Progenitor cell of endocrine pancreas (in vitro differentiated cells): ENCODE results near the gene FASN. TPM values are rescaled to one million over a fixed set of nuclear protein-coding genes. Genes with fewer than 3 reads are reported as not detected.

Experiments
- DNase-seq: peaks from one replicate; pipeline ENCODE4 v3.0.0; 2021; ENCODE audit warnings: low spot score; ENCODE audit not compliant: unreplicated experiment
- H3K27ac Mint-ChIP-seq: 2 replicates; pipeline ENCODE4 v1.8.0; 2021; ENCODE audit warnings: mild to moderate bottlenecking, moderate library complexity, mixed read lengths
- H3K27me3 Mint-ChIP-seq: 2 replicates; pipeline ENCODE4 v1.8.0; 2021; ENCODE audit warnings: mixed read lengths
- H3K36me3 Mint-ChIP-seq: 2 replicates; pipeline ENCODE4 v1.8.0; 2022; ENCODE audit warnings: mixed read lengths; ENCODE audit not compliant: insufficient read depth
- H3K4me1 Mint-ChIP-seq: 2 replicates; pipeline ENCODE4 v1.8.0; 2021; ENCODE audit warnings: low read depth, mixed read lengths
- H3K4me3 Mint-ChIP-seq: 2 replicates; pipeline ENCODE4 v1.8.0; 2021; ENCODE audit warnings: low read depth, mild to moderate bottlenecking, moderate library complexity, mixed read lengths
- H3K9me3 Mint-ChIP-seq: 2 replicates; pipeline ENCODE4 v1.8.0; 2021; ENCODE audit warnings: low read depth, mixed read lengths
- total RNA-seq: library from RNA; stranded (reverse); gene quantifications from 2 replicates; pipeline ENCODE4 v1.2.1, GENCODE V29; 2021
- TF ChIP-seq, protein P1 (sequence below): fragments of 200-600 bp; sonication (generic); IDR thresholded peaks from one replicate; pipeline ENCODE4 v1.5.0; 2021; ENCODE audit warnings: antibody characterized with exemption, mild to moderate bottlenecking; ENCODE audit not compliant: unreplicated experiment

The FASN gene
- total RNA-seq, 1 donor from 2014 or later: 308 TPM

DNA sequence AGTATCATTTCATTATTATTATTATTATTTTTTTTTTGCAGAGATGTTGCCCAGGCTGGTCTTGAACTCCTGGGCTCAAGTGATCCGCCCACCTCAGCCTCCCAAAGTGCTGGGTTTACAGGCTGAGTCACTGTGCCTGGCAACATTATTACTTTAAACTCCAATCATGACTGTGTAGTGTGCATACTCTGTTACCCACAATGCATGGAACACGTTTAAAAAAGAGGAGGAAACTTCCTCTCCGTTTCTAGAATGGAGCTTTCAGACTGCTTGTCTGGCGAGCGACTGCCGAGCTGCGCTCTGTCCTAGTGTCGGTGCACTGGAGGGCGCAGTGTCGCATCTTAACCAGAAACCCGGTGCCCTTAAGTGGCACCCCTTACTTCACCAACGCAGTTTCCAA lies 22.1 kb upstream of the FASN start:
- H3K9me3 Mint-ChIP-seq: no peaks in the 10 kb centered on the region
- peaks cover 28% of the 10 kb centered on the region for H3K4me1 Mint-ChIP-seq
- H3K27ac Mint-ChIP-seq: no peak overlapping the region
- H3K36me3 Mint-ChIP-seq: peaks cover 12% of the 10 kb centered on the region
- DNase-seq: no peak
- TF ChIP-seq, protein P1, sequence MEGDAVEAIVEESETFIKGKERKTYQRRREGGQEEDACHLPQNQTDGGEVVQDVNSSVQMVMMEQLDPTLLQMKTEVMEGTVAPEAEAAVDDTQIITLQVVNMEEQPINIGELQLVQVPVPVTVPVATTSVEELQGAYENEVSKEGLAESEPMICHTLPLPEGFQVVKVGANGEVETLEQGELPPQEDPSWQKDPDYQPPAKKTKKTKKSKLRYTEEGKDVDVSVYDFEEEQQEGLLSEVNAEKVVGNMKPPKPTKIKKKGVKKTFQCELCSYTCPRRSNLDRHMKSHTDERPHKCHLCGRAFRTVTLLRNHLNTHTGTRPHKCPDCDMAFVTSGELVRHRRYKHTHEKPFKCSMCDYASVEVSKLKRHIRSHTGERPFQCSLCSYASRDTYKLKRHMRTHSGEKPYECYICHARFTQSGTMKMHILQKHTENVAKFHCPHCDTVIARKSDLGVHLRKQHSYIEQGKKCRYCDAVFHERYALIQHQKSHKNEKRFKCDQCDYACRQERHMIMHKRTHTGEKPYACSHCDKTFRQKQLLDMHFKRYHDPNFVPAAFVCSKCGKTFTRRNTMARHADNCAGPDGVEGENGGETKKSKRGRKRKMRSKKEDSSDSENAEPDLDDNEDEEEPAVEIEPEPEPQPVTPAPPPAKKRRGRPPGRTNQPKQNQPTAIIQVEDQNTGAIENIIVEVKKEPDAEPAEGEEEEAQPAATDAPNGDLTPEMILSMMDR: no peak
- no peak overlapping the region for H3K4me3 Mint-ChIP-seq
- no peaks in the 10 kb centered on the region for H3K27me3 Mint-ChIP-seq

DNA sequence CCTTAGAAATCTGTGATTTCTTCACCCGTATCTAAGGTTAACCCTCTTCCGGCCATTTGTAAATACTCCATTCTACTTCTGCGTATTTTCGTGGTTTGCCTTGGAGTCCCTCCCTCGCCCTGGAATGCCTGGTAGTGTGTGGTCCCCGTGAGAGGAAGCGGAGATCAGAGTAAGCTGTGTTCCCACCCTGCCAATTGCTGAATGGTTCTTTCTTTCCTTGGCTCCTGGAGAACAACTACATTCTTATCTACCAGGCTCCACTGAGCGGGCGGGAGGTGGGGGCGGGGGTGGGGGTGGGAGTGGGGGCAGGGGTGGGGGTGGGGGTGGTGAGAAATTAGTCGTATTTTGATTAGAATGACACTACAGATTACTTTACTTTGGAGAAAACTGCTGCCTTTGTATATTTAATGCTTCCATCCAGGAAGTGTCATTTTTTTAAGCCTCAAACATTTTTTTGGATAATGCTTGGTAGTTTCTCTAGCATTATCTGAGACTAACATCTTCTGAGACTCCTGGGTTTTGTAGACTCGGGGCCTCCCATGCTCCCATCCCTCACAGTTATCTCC lies 20.9 kb upstream of the FASN start:
- TF ChIP-seq, protein P1: no peak
- Mint-ChIP-seq H3K4me1 (peaks cover 28% of the 10 kb centered on the region), H3K27me3 (no peaks in the 10 kb centered on the region), H3K4me3 (peak overlapping the region; percentile 46), H3K27ac (peak overlapping the region; percentile 94), H3K9me3 (no peaks in the 10 kb centered on the region), H3K36me3 (peaks cover 7% of the 10 kb centered on the region)
- no peak for DNase-seq

DNA sequence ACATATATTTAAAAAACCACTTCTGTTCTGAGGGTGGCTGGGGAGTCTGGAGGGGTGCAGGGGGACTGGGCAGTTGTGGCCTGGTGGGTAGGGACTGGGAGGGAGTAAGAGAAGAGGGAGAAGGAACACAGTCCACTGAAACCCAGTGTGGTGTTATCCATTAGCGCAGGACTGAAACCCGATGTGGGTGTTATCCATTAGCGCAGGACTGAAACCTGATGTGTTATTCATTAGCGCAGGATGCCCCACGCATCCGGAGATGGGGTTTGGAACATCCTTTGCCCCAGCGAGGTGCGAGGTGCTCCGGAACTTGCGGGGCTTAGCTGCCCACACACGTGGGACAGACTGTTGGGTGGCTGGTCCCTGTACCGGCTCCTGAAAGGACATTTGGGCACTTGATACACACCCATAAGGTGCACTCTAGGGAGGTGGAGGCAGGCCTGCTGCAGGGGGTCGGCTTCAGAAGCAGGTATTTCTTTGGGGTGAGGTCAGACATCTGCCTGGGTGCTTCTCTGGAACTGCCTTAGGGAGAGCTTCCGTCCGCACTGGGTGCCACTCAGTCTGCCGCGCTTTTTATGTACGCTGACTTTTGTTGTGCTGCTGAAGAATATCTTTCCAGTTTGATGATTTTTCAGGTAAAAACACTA lies 20.3 kb upstream of the FASN start:
- peak overlapping the region; percentile 94 for H3K27ac Mint-ChIP-seq
- no peak for DNase-seq
- no peaks in the 10 kb centered on the region for H3K27me3 Mint-ChIP-seq
- peak overlapping the region; percentile 46 for H3K4me3 Mint-ChIP-seq
- H3K36me3 Mint-ChIP-seq: peaks cover 6% of the 10 kb centered on the region
- H3K9me3 Mint-ChIP-seq: no peaks in the 10 kb centered on the region
- TF ChIP-seq, protein P1: no peak
- peaks cover 28% of the 10 kb centered on the region for H3K4me1 Mint-ChIP-seq

DNA sequence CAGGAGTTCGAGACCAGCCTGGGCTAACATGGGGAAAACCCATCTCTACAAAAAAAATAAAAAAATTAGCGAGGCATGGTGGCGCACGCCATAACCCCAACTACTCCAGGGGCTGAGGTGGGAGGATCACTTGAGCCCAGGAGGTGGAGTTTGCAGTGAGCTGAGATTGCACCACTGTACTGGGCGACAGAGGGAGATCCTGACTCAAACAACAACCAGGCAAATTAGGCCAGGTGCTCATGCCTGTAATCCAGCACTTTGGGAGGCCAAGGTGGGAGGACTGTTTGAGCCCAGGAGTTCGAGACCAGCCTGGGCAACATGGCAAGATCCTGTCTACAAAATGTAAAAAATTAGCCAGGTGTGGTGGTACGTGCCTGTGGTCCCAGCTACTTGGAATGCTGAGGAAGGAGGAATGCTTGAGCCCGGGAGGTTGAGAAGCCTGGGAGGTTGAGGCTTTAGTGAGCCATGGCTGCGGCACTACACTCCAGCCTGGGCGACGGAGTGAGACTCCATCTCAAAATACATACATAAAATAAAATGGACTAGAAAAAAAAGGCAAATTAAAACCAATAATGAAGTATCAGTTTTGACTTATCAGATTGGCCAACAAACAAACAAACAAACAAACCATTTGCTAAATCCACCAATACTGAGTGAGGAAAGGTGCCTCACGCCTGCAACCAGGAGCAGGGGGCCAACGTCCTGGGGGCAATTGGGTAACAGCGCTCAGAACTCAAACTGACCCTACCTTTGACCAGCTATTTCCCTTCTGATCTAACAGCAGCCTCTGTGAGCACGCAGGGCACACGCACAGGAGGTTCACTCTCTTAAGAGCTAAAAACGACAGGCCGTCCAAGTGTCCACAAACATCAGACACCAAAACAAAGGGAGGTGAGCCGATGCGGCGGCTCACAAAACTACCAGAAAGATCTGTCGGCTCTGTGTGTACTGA lies 19.4 kb upstream of the FASN start:
- Mint-ChIP-seq H3K27me3 (no peaks in the 10 kb centered on the region), H3K4me1 (peaks cover 28% of the 10 kb centered on the region), H3K36me3 (peaks cover 3% of the 10 kb centered on the region), H3K9me3 (no peaks in the 10 kb centered on the region), H3K27ac (peak overlapping the region; percentile 94), H3K4me3 (no peak overlapping the region)
- TF ChIP-seq, protein P1: no peak
- no peak for DNase-seq

DNA sequence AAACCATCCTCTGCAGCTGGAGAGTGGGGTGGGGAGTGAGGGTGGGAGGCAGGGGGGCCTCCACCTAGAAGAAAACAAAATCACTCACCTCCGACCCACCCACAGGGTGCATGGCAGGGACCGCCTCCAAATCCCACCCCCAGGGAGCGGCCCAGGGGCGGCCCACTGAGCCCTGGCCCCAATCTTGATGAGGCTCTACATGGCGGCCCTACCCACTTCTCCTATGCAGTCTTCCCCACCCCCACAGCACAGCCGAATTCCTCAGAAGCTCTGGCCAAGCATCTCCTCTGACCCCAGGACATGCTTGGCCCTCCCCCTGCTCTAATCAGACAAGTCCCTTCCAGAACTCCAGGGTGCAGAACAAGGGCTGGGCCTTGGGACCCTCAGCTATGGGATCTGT lies 18.2 kb upstream of the FASN start:
- H3K9me3 Mint-ChIP-seq: no peaks in the 10 kb centered on the region
- TF ChIP-seq, protein P1: no peak
- no peak overlapping the region for H3K4me3 Mint-ChIP-seq
- peaks cover 4% of the 10 kb centered on the region for H3K36me3 Mint-ChIP-seq
- peaks cover 28% of the 10 kb centered on the region for H3K4me1 Mint-ChIP-seq
- DNase-seq: no peak
- H3K27me3 Mint-ChIP-seq: no peaks in the 10 kb centered on the region
- no peak overlapping the region for H3K27ac Mint-ChIP-seq
